H9 (cell line): ENCODE data around the gene RPS13. TPM values are rescaled to one million over a fixed set of nuclear protein-coding genes. Genes with fewer than 3 reads are reported as not detected.

Source experiments
- DNase-seq: peaks from one replicate; pipeline ENCODE4 v3.0.0-alpha.2; 2017
- H2AFZ ChIP-seq: one replicate; pipeline ENCODE4 v1.6.1; 2013; ENCODE audit warnings: mild to moderate bottlenecking, low read length, control low read depth, moderate library complexity
- H2AK5ac ChIP-seq: 2 replicates; pipeline ENCODE4 v1.6.1; 2013; ENCODE audit warnings: low read length, control low read depth, mixed read lengths; ENCODE audit not compliant: insufficient read length
- H2BK120ac ChIP-seq: one replicate; pipeline ENCODE4 v1.6.1; 2013; ENCODE audit warnings: low read depth, mild to moderate bottlenecking, low read length, control low read depth, inconsistent platforms; ENCODE audit not compliant: poor library complexity, severe bottlenecking
- H2BK12ac ChIP-seq: 2 replicates; pipeline ENCODE4 v1.6.1; 2013; ENCODE audit warnings: low read length, control low read depth, mixed read lengths, low read depth; ENCODE audit not compliant: insufficient read length
- H2BK15ac ChIP-seq: 2 replicates; pipeline ENCODE4 v1.6.1; 2013; ENCODE audit warnings: low read depth, low read length, control low read depth
- H2BK20ac ChIP-seq: one replicate; pipeline ENCODE4 v1.6.1; 2013; ENCODE audit warnings: low read depth, mild to moderate bottlenecking, low read length, control low read depth, inconsistent platforms; ENCODE audit not compliant: poor library complexity, severe bottlenecking
- H2BK5ac ChIP-seq: 2 replicates; pipeline ENCODE4 v1.6.1; 2013; ENCODE audit warnings: low read length, control low read depth, mixed read lengths; ENCODE audit not compliant: insufficient read length
- H3K14ac ChIP-seq: 2 replicates; pipeline ENCODE4 v1.6.1; 2013; ENCODE audit warnings: low read length, control low read depth; ENCODE audit not compliant: insufficient read depth
- H3K18ac ChIP-seq: 2 replicates; pipeline ENCODE4 v1.6.1; 2013; ENCODE audit warnings: low read depth, mild to moderate bottlenecking, mixed read lengths, low read length, control low read depth; ENCODE audit not compliant: insufficient read length
- H3K23ac ChIP-seq: 2 replicates; pipeline ENCODE4 v1.6.1; 2013; ENCODE audit warnings: low read length, control low read depth, mixed read lengths, low read depth; ENCODE audit not compliant: insufficient read length
- H3K23me2 ChIP-seq: 2 replicates; pipeline ENCODE4 v1.6.1; 2013; ENCODE audit warnings: low read depth, mild to moderate bottlenecking, mixed read lengths, low read length, control low read depth; ENCODE audit not compliant: insufficient read length, poor library complexity, severe bottlenecking
- H3K27ac ChIP-seq: 2 replicates; pipeline ENCODE4 v1.5.1; 2013; ENCODE audit warnings: low read length, control low read depth, mixed read lengths, low read depth; ENCODE audit not compliant: insufficient read length
- H3K27me3 ChIP-seq: 2 replicates; pipeline ENCODE4 v1.6.1; 2013; ENCODE audit warnings: low read length, control low read depth, inconsistent platforms; ENCODE audit not compliant: insufficient read depth
- H3K4ac ChIP-seq: 2 replicates; pipeline ENCODE4 v1.6.1; 2013; ENCODE audit warnings: low read depth, mild to moderate bottlenecking, control low read depth, inconsistent platforms, low read length, moderate library complexity
- H3K4me1 ChIP-seq: 2 replicates; pipeline ENCODE4 v1.6.1; 2013; ENCODE audit warnings: low read length, control low read depth, inconsistent platforms; ENCODE audit not compliant: insufficient read depth
- H3K4me2 ChIP-seq: 2 replicates; pipeline ENCODE4 v1.6.1; 2013; ENCODE audit warnings: low read length, control low read depth, mixed read lengths; ENCODE audit not compliant: insufficient read length, insufficient read depth
- H3K56ac ChIP-seq: 2 replicates; pipeline ENCODE4 v1.6.1; 2013; ENCODE audit warnings: low read depth, mild to moderate bottlenecking, mixed read lengths, low read length, control low read depth; ENCODE audit not compliant: insufficient read length
- H3K79me1 ChIP-seq: 2 replicates; pipeline ENCODE4 v1.6.1; 2013; ENCODE audit warnings: low read depth, mild to moderate bottlenecking, moderate library complexity, low read length, control low read depth, inconsistent platforms; ENCODE audit not compliant: insufficient read depth, poor library complexity, severe bottlenecking
- H3K79me2 ChIP-seq: 2 replicates; pipeline ENCODE4 v1.6.1; 2013; ENCODE audit warnings: low read length, control low read depth, inconsistent platforms; ENCODE audit not compliant: insufficient read depth
- H3K9ac ChIP-seq: 2 replicates; pipeline ENCODE4 v1.6.1; 2013; ENCODE audit warnings: low read length, control low read depth, mixed read lengths; ENCODE audit not compliant: insufficient read length; ENCODE audit errors: extremely low read depth
- H3K9me3 ChIP-seq: one replicate; pipeline ENCODE4 v1.6.1; 2013; ENCODE audit warnings: low read depth, low read length, inconsistent platforms; ENCODE audit not compliant: control insufficient read depth
- H3T11ph ChIP-seq: one replicate; pipeline ENCODE4 v1.6.1; 2013; ENCODE audit warnings: mild to moderate bottlenecking, low read length, control low read depth, inconsistent platforms
- H4K20me1 ChIP-seq: one replicate; pipeline ENCODE4 v1.6.1; 2013; ENCODE audit not compliant: control insufficient read depth, insufficient read length, insufficient read depth
- H4K5ac ChIP-seq: 2 replicates; pipeline ENCODE4 v1.6.1; 2013; ENCODE audit warnings: low read depth, mild to moderate bottlenecking, mixed read lengths, low read length, control low read depth; ENCODE audit not compliant: insufficient read length
- H4K8ac ChIP-seq: replicated peaks from 2 replicates; pipeline ENCODE4 v1.6.1; 2013; ENCODE audit warnings: low read length, control low read depth, mixed read lengths, low read depth; ENCODE audit not compliant: insufficient read length
- H4K91ac ChIP-seq: 2 replicates; pipeline ENCODE4 v1.6.1; 2013; ENCODE audit warnings: low read depth, mild to moderate bottlenecking, moderate library complexity, mixed read lengths, low read length, control low read depth; ENCODE audit not compliant: insufficient read length
- H3K27ac Mint-ChIP-seq, 3 experiments: 2 replicates in 2 of 3; 3 replicates in 1 of 3; pipeline ENCODE4 v1.8.0; 2020 to 2021; ENCODE audit warnings: mixed read lengths in 3 of 3, mild to moderate bottlenecking in 1 of 3, moderate library complexity in 1 of 3
- H3K27me3 Mint-ChIP-seq: 2 replicates; pipeline ENCODE4 v1.8.0; 2021; ENCODE audit warnings: low read depth, mild to moderate bottlenecking, moderate library complexity, mixed read lengths
- H3K36me3 Mint-ChIP-seq, 3 experiments: 2 replicates in 2 of 3; 3 replicates in 1 of 3; pipeline ENCODE4 v1.8.0; 2020 to 2021; ENCODE audit warnings: low read depth in 3 of 3, mixed read lengths in 3 of 3; ENCODE audit not compliant: insufficient read depth in 1 of 3
- H3K4me1 Mint-ChIP-seq, 2 experiments: 2 replicates each; pipeline ENCODE4 v1.8.0; 2020; ENCODE audit warnings: mixed read lengths in 2 of 2
- H3K4me3 Mint-ChIP-seq, 2 experiments: 2 replicates in 1 of 2; 3 replicates in 1 of 2; pipeline ENCODE4 v1.8.0; 2020 to 2021; ENCODE audit warnings: mild to moderate bottlenecking in 2 of 2, mixed read lengths in 2 of 2, moderate library complexity in 1 of 2
- H3K9me3 Mint-ChIP-seq, 2 experiments: 2 replicates in 1 of 2; 3 replicates in 1 of 2; pipeline ENCODE4 v1.8.0; 2020; ENCODE audit warnings: mild to moderate bottlenecking in 2 of 2, mixed read lengths in 2 of 2, moderate library complexity in 1 of 2
- WGBS: extraction: QIAGEN DNeasy Blood & Tissue Kit; methylation state at CpG from one replicate; pipeline ENCODE4 v1.1.7; 2013; ENCODE audit warnings: missing lambda C conversion rate, low lambda C conversion rate, mixed read lengths; ENCODE audit not compliant: insufficient read length; ENCODE audit errors: extremely low coverage; 5-methylcytosine and 5-hydroxymethylcytosine counted together
- total RNA-seq: library from RNA; stranded (reverse); gene quantifications from 2 replicates; pipeline ENCODE4 v1.2.1, GENCODE V29; 2021
- TF ChIP-seq, protein P1 (sequence below): fragments of 200-600 bp; sonication (generic); conservative IDR thresholded peaks from 3 replicates; pipeline ENCODE4 v1.8.0; 2021; ENCODE audit warnings: antibody characterized with exemption, mild to moderate bottlenecking

The RPS13 gene
- total RNA-seq, 1 experiment from 2014 or later: 1,469 TPM

DNA sequence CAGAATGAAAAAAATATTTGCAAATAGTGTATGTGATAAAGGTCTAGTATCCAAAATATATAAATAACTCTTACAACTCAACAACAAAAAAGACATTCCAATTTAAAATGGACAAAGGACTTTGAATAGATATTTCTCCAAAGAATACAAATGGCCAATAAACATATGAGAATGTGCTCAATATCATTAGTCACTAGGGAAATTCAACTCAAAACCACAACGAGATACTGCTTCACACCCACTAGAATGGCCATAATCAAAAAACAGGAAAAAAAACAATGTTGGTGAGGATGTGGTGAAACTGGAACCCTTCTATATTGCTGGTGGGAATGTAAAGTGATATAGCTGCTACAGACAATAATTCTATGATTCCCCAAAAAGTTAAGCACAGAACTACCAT is 38.6 kb upstream of the RPS13 start:
- WGBS: no CpG with 5 or more reads among the region's 1 CpG
- no peaks in the 10 kb centered on the region for H3K4me1 ChIP-seq
- no peaks in the 10 kb centered on the region for H4K20me1 ChIP-seq
- no peak overlapping the region for H3T11ph ChIP-seq
- no peak overlapping the region for H2AK5ac ChIP-seq
- H4K5ac ChIP-seq: no peak overlapping the region
- H2BK120ac ChIP-seq: no peak overlapping the region
- no peak overlapping the region for H3K23ac ChIP-seq
- H3K4me1 Mint-ChIP-seq: no peaks in the 10 kb centered on the region
- no peak overlapping the region for H2BK12ac ChIP-seq
- H2AFZ ChIP-seq: no peak overlapping the region
- no peak overlapping the region for H3K27ac Mint-ChIP-seq
- no peaks in the 10 kb centered on the region for H3K27me3 ChIP-seq
- H3K9ac ChIP-seq: no peak overlapping the region
- H3K9me3 ChIP-seq: no peaks in the 10 kb centered on the region
- H3K79me1 ChIP-seq: no peaks in the 10 kb centered on the region
- no peak overlapping the region for H4K91ac ChIP-seq
- no peak overlapping the region for H3K4me3 Mint-ChIP-seq
- no peak overlapping the region for H3K18ac ChIP-seq
- no peaks in the 10 kb centered on the region for H3K9me3 Mint-ChIP-seq
- no peak for DNase-seq
- no peak overlapping the region for H2BK5ac ChIP-seq
- H3K14ac ChIP-seq: no peak overlapping the region
- peaks cover 35 to 64% (median 51%) of the 10 kb centered on the region in 3 experiments; a peak in 6 of 7 replicates for H3K36me3 Mint-ChIP-seq
- no peak overlapping the region for H2BK20ac ChIP-seq
- H3K27me3 Mint-ChIP-seq: no peaks in the 10 kb centered on the region
- no peak overlapping the region for H4K8ac ChIP-seq
- H3K23me2 ChIP-seq: no peaks in the 10 kb centered on the region
- no peak overlapping the region for H3K4me2 ChIP-seq
- no peak overlapping the region for H3K56ac ChIP-seq
- H3K4ac ChIP-seq: no peak overlapping the region
- H2BK15ac ChIP-seq: no peak overlapping the region
- no peaks in the 10 kb centered on the region for H3K79me2 ChIP-seq
- no peak overlapping the region for H3K27ac ChIP-seq
- TF ChIP-seq, protein P1, sequence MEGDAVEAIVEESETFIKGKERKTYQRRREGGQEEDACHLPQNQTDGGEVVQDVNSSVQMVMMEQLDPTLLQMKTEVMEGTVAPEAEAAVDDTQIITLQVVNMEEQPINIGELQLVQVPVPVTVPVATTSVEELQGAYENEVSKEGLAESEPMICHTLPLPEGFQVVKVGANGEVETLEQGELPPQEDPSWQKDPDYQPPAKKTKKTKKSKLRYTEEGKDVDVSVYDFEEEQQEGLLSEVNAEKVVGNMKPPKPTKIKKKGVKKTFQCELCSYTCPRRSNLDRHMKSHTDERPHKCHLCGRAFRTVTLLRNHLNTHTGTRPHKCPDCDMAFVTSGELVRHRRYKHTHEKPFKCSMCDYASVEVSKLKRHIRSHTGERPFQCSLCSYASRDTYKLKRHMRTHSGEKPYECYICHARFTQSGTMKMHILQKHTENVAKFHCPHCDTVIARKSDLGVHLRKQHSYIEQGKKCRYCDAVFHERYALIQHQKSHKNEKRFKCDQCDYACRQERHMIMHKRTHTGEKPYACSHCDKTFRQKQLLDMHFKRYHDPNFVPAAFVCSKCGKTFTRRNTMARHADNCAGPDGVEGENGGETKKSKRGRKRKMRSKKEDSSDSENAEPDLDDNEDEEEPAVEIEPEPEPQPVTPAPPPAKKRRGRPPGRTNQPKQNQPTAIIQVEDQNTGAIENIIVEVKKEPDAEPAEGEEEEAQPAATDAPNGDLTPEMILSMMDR: no peak
